ENCODE results near the gene EPB41L2. TPM values are rescaled to one million over a fixed set of nuclear protein-coding genes. Genes with fewer than 3 reads are reported as not detected.
A peak's percentile ranks its signal among the peaks of the same experiment; 100 is the strongest.

EPB41L2 gene
- total and polyA plus RNA-seq, 5 donors = 30.2 to 120 (median 105) TPM

DNA sequence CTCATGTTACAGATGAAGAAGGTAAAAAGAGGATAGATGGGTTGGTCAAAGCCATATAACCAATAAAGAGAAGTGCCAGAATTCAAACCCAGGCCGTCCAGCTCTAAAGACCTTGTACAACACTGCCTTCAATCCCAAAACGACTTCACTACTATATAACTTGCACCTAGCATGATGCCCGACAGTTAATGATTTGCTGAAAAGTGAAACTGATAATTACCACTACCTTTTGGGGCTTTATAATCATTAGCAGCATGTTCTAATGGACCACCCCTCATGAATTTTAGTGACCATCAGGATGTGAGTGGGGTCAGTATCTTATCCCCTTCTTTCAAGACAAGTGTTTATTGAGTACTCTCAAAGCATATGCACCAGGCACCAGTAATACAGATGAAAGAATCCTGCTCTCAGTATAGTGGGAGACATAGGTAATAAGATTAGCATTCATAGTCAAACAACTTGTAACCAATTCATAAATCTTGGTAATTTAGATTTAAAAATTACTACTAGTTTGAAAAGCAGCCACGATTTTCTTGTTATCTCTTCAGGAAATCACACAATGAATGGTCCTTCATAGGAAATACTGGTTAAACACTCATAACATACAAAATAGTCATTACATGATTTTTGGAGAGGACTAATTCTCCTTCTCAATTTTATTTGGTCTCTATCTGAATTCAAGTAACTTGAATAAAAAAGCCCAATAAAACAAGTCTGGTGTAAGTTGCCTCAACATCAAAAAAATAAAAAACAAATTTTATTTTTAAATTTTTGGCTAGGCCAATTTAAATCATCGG lies 98.0 kb downstream of the EPB41L2 start:
- Histone ChIP-seq H3K4me3 (ENCODE audit: low read length) (no peak overlapping the region), H3K27ac (ENCODE audit: low read length) (no peak overlapping the region), H3K4me1 (ENCODE audit: control insufficient read depth, insufficient read depth, low read length) (peaks cover 9% of the 10 kb centered on the region), H3K9me3 (ENCODE audit: control insufficient read depth, low read length) (no peaks in the 10 kb centered on the region), H3K27me3 (ENCODE audit: control insufficient read depth, insufficient read depth) (no peaks in the 10 kb centered on the region)
- no peak for DNase-seq
- WGBS = 65% methylated on average over 5 of the region's 5 CpGs
- intact Hi-C loops (cut with DNase I) = loop anchor here in 1 of 4 donors (10.0 kb wide), 1 partner anchor 80 kb away; no protein-coding TSS in a partner anchor
- ATAC-seq = no peak

DNA sequence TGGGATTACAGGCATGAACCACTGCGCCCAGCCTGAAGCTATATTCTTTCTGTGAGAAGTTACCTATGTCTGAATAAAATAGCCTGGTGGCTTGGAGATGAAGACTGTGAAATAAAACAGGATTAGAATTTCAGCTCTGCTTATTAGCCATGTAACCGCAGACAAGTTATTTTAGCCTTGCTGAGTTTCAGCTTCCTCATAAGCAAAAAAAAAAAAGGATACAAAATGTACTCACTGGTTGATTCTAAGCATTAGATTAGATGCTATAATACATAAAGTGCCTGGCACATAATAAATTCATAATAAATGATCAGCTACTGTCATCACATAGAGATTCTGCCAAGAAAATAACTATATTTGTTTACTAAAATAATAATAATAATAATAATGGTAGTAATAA lies 98.8 kb downstream of the EPB41L2 start:
- intact Hi-C loops (cut with DNase I) = loop anchor here in 1 of 4 donors (10.0 kb wide), 1 partner anchor 81 kb away; no protein-coding TSS in a partner anchor
- Histone ChIP-seq H3K27ac (ENCODE audit: low read length) (no peak overlapping the region), H3K4me1 (ENCODE audit: control insufficient read depth, insufficient read depth, low read length) (peaks cover 9% of the 10 kb centered on the region), H3K4me3 (ENCODE audit: low read length) (no peak overlapping the region), H3K27me3 (ENCODE audit: control insufficient read depth, insufficient read depth) (no peaks in the 10 kb centered on the region), H3K9me3 (ENCODE audit: control insufficient read depth, low read length) (no peaks in the 10 kb centered on the region)
- no peak for DNase-seq
- 92% methylated on average over 2 of the region's 2 CpGs for WGBS
- ATAC-seq = no peak

DNA sequence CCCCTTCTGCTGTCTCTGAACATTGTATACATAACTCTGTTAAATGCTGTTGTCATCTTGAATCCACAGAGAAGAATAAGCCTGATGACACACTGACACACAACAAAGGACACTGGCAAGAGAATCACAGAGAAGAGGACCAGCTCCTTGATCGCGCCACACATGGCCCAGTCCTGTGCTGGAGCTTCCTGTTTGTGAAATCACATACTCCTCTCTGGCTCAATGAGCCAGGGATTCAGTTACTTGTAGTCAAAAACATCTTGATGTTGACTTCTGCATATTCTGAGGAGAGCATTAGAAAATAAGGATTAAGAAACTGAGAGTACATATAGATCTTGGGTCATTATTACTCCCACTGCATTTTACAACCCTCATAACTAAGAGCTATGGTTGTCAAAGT lies 100.1 kb downstream of the EPB41L2 start:
- Histone ChIP-seq H3K4me3 (ENCODE audit: low read length) (no peak overlapping the region), H3K27me3 (ENCODE audit: control insufficient read depth, insufficient read depth) (no peaks in the 10 kb centered on the region), H3K27ac (ENCODE audit: low read length) (no peak overlapping the region), H3K4me1 (ENCODE audit: control insufficient read depth, insufficient read depth, low read length) (peaks cover 9% of the 10 kb centered on the region), H3K9me3 (ENCODE audit: control insufficient read depth, low read length) (no peaks in the 10 kb centered on the region)
- intact Hi-C loops (cut with DNase I) = loop anchor here in 1 of 4 donors (10.0 kb wide), 1 partner anchor 82 kb away; no protein-coding TSS in a partner anchor
- WGBS = 46% methylated on average over 2 of the region's 2 CpGs
- DNase-seq (peak in 2 of 3 donors; percentile 17 to 45), ATAC-seq (peak; percentile 37 to 46)

DNA sequence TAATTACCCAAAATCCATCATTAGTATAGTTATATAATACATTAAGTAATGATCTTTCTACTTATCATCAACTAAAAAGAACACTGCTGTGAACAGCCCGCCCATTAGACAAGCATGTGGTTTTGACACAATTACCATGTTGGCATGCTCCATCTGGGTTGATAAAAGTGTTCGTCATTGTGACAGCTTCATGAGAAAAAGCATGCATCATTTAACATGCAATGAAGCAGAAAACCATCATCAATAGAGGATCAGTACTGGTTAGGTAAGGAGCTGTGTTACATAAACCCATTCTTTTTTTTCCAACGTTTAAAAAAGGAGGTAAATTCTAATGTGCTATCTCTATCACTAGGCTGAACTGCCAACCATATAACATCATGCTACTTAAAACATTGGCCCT lies 101.9 kb downstream of the EPB41L2 start:
- Histone ChIP-seq H3K4me1 (ENCODE audit: control insufficient read depth, insufficient read depth, low read length) (peaks cover 3% of the 10 kb centered on the region), H3K4me3 (ENCODE audit: low read length) (no peak overlapping the region), H3K27me3 (ENCODE audit: control insufficient read depth, insufficient read depth) (no peaks in the 10 kb centered on the region), H3K9me3 (ENCODE audit: control insufficient read depth, low read length) (no peaks in the 10 kb centered on the region), H3K27ac (ENCODE audit: low read length) (no peak overlapping the region)
- WGBS = 68% methylated on average over 3 of the region's 3 CpGs
- DNase-seq = no peak
- intact Hi-C loops (cut with DNase I) = loop anchor here in 1 of 4 donors (10.0 kb wide), 1 partner anchor 84 kb away; no protein-coding TSS in a partner anchor
- ATAC-seq = no peak

DNA sequence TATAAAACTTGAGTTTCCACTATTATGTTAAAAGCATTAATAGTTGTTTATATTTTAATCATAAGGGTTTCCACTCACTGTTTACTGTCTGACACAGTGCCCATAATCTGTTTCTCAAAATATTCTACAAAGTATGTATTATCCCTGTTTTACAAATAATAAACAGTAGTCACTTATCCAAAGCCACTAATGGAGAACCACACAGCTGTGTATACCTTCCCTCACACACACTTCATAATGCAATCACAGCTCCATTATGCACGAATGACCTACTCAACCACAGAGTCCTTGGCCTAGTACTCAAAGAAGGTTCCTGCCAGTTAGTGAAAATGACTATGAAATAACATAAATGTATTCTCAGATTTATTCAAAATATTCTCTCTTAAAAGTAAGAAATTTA lies 103.1 kb downstream of the EPB41L2 start:
- Histone ChIP-seq H3K4me3 (ENCODE audit: low read length) (no peak overlapping the region), H3K27ac (ENCODE audit: low read length) (no peak overlapping the region), H3K27me3 (ENCODE audit: control insufficient read depth, insufficient read depth) (no peaks in the 10 kb centered on the region), H3K9me3 (ENCODE audit: control insufficient read depth, low read length) (no peaks in the 10 kb centered on the region), H3K4me1 (ENCODE audit: control insufficient read depth, insufficient read depth, low read length) (peaks cover 3% of the 10 kb centered on the region)
- DNase-seq (no peak), ATAC-seq (no peak)
- 78% methylated on average over 1 of the region's 1 CpG for WGBS
- intact Hi-C loops (cut with DNase I) = loop anchor here in 1 of 4 donors (10.0 kb wide), 1 partner anchor 85 kb away; no protein-coding TSS in a partner anchor

DNA sequence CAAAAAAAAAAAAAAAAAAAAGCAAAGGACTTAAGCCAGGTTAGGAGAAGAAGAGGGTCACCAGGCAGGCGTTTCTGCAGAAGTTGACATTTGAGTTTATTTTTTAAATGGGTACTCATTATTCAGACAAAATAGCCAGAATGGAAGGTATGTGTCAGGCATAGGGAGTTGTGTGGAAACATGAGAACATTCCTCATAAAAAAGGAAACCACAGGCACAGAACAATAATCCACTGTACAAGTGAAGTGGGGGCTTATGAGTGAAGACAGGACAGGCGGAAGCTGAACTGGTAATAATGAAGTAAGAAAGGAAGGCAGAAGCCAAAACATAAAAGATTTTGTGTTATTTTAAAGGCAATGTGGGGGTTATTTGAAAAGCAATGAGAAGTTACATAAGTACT lies 104.6 kb downstream of the EPB41L2 start:
- ATAC-seq (no peak), DNase-seq (no peak)
- intact Hi-C loops (cut with DNase I) = no loop called here
- Histone ChIP-seq H3K4me1 (ENCODE audit: control insufficient read depth, insufficient read depth, low read length) (peaks cover 3% of the 10 kb centered on the region), H3K9me3 (ENCODE audit: control insufficient read depth, low read length) (no peaks in the 10 kb centered on the region), H3K27ac (ENCODE audit: low read length) (no peak overlapping the region), H3K4me3 (ENCODE audit: low read length) (no peak overlapping the region), H3K27me3 (ENCODE audit: control insufficient read depth, insufficient read depth) (no peaks in the 10 kb centered on the region)
- 83% methylated on average over 2 of the region's 2 CpGs for whole genome bisulfite sequencing

DNA sequence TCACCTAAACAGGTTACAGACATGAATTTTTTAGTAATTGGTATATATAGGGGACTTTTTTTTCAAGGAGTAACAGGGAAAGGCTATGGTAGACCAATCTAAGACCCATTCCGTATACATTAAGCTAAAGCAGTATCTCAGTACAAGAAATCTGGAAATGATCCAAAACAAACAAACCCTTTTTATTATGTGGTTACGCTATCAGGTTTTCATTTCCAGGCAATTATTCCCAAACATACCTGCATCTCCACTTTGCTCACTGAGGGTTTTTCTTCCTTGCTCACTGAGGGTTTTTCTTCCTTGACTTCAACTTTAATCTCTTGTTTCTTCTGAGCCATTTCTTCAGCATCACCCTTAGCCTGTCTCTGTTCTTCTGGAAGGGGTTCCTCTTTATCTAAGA lies 107.3 kb downstream of the EPB41L2 start:
- no peak overlapping the region for H3K27ac ChIP-seq (ENCODE audit: low read length)
- ATAC-seq (no peak), DNase-seq (no peak)
- no peaks in the 10 kb centered on the region for H3K4me1 ChIP-seq (ENCODE audit: control insufficient read depth, insufficient read depth, low read length)
- no peaks in the 10 kb centered on the region for H3K9me3 ChIP-seq (ENCODE audit: control insufficient read depth, low read length)
- intact Hi-C loops (cut with DNase I) = no loop called here
- WGBS = 88% methylated on average over 2 of the region's 2 CpGs
- H3K4me3 ChIP-seq (ENCODE audit: low read length) = no peak overlapping the region
- no peaks in the 10 kb centered on the region for H3K27me3 ChIP-seq (ENCODE audit: control insufficient read depth, insufficient read depth)

DNA sequence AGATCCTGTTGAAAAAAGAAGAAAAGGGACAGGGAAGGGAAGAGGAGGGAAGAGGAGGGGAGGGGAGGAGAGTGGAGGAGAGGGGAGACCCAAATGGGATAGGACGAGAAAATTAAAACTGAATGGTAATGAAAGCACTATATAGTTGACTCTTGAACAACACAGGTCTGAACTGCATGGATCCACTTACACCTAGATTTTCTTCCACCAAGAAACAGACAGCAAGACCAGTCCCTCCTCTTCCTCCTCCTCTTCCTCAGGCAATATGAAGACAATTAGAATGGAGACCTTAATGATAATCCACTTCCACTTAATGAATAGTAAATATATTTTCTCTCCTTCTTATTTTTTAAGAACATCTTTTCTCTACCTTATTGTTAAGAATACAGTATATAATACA lies 113.5 kb downstream of the EPB41L2 start:
- peaks cover 2% of the 10 kb centered on the region for H3K4me1 ChIP-seq (ENCODE audit: control insufficient read depth, insufficient read depth, low read length)
- no peak overlapping the region for H3K4me3 ChIP-seq (ENCODE audit: low read length)
- H3K27me3 ChIP-seq (ENCODE audit: control insufficient read depth, insufficient read depth) = no peaks in the 10 kb centered on the region
- H3K9me3 ChIP-seq (ENCODE audit: control insufficient read depth, low read length) = no peaks in the 10 kb centered on the region
- intact Hi-C loops (cut with DNase I) = no loop called here
- H3K27ac ChIP-seq (ENCODE audit: low read length) = no peak overlapping the region
- WGBS = 100% methylated on average over 1 of the region's 1 CpG
- DNase-seq (no peak), ATAC-seq (no peak)

DNA sequence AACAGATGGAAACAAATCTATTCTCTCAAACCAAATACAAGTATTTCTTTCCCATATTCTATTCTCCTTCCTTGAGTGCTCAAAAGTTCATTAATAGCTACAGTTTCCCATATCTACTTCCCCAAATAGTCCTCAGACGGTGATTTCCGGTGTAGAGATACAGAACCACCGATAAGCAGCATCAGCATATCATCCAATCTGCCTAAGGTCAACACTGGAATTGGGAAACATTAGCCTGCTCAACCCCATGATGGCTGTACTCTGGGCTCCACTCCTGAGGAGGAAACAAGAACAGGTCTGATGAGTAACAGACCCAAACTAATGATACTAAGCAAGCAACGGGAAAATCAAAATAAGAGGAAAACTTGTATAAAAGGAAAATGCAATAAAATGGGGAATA lies 115.6 kb downstream of the EPB41L2 start:
- intact Hi-C loops (cut with DNase I) = no loop called here
- peaks cover 2% of the 10 kb centered on the region for H3K4me1 ChIP-seq (ENCODE audit: control insufficient read depth, insufficient read depth, low read length)
- no peaks in the 10 kb centered on the region for H3K9me3 ChIP-seq (ENCODE audit: control insufficient read depth, low read length)
- peak in 1 of 2 donors; percentile 30 for ATAC-seq
- 43% methylated on average over 4 of the region's 4 CpGs for WGBS
- no peak for DNase-seq
- H3K27ac ChIP-seq (ENCODE audit: low read length) = no peak overlapping the region
- H3K4me3 ChIP-seq (ENCODE audit: low read length) = no peak overlapping the region
- H3K27me3 ChIP-seq (ENCODE audit: control insufficient read depth, insufficient read depth) = no peaks in the 10 kb centered on the region

DNA sequence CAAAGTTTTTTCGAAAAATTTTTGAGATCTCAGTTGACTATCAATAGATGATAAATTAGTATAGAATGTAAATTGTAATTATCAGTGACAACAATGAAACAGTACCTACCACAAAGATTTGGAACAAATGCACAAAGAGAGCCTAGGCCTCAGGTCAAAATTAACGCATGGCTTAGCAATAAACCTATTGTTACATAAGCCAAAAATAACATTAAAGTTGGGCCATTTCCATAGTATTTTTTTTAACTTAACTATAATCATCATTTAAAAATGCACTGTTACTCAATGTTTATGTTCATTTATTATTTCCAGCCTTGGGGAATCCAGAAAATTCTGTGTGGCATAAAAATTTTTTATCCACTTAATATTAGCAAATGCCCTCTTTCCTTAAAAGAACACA lies 117.0 kb downstream of the EPB41L2 start:
- intact Hi-C loops (cut with DNase I) = no loop called here
- H3K4me1 ChIP-seq (ENCODE audit: control insufficient read depth, insufficient read depth, low read length) = peaks cover 2% of the 10 kb centered on the region
- 43% methylated on average over 2 of the region's 2 CpGs for WGBS
- ATAC-seq (no peak), DNase-seq (no peak)
- no peak overlapping the region for H3K27ac ChIP-seq (ENCODE audit: low read length)
- H3K9me3 ChIP-seq (ENCODE audit: control insufficient read depth, low read length) = no peaks in the 10 kb centered on the region
- H3K27me3 ChIP-seq (ENCODE audit: control insufficient read depth, insufficient read depth) = no peaks in the 10 kb centered on the region
- no peak overlapping the region for H3K4me3 ChIP-seq (ENCODE audit: low read length)

DNA sequence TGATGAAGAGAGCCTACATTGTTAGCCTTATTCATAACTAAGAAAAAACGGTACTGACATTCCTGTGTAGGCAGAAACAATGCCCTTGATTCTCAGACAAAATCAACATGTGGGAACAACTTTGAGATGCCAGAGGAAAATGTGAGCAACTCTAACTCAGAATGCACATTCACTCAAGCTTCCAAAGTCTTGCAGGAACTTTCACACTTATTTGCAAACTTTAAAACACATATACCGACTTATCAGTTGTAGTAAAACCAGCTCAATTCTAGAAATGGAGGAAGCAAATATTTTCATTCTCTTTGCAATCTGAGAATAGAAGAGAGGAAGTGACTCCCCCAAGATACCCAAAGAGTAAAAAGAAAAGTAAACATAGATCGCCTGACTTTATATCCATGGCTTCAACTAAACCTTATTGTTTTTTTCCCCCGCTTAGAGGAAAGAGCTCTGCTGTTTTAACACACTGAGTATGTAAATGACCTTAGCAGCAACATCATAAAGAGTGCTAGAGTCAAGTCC lies 117.6 kb downstream of the EPB41L2 start:
- intact Hi-C loops (cut with DNase I) = no loop called here
- Histone ChIP-seq H3K27me3 (ENCODE audit: control insufficient read depth, insufficient read depth) (no peaks in the 10 kb centered on the region), H3K4me3 (ENCODE audit: low read length) (no peak overlapping the region), H3K9me3 (ENCODE audit: control insufficient read depth, low read length) (no peaks in the 10 kb centered on the region), H3K4me1 (ENCODE audit: control insufficient read depth, insufficient read depth, low read length) (peaks cover 2% of the 10 kb centered on the region), H3K27ac (ENCODE audit: low read length) (no peak overlapping the region)
- whole genome bisulfite sequencing = 34% methylated on average over 4 of the region's 4 CpGs
- DNase-seq = no peak
- peak in 1 of 2 donors; percentile 74 for ATAC-seq
